MV-4-11 (cell line): ENCODE results near the gene NMBR.
"Not testable (repeated sequence)": the region's sequence is repeated elsewhere in the genome, so short reads cannot be mapped to it uniquely, and the experiment has no call there.

Experiments used
- DNase-seq: peaks from one replicate; lab custom pipeline; 2025; lab: John Stamatoyannopoulos, UW

NMBR gene

GRCh38 chr6:142146828-142147662, at the start of gene NMBR, which contains the start of gene VTA1:
NMBR (minus strand) TSS chr6:142147122; CDS start chr6:142088658, 58,464 bp downstream.
VTA1 (plus strand) TSS chr6:142147263; CDS start chr6:142147288, 25 bp downstream.
- peak; percentile 99 for DNase-seq

GRCh38 chr6:142195862-142196541, 49.1 kb upstream of the NMBR start:
- DNase-seq, result no peak

- DNase-seq, result no peak
These were observed 46.7 kb upstream of the NMBR start for GRCh38 chr6:142193621-142194020.

GRCh38 chr6:142192343-142192742, 45.4 kb upstream of the NMBR start:
- DNase-seq, result no peak

- no peak for DNase-seq
These were observed 42.1 kb upstream of the NMBR start for GRCh38 chr6:142189057-142189456.

GRCh38 chr6:142188341-142188740, 41.4 kb upstream of the NMBR start:
- DNase-seq, result not testable (repeated sequence)

GRCh38 chr6:142187209-142187608, 40.3 kb upstream of the NMBR start:
- DNase-seq, result no peak

- no peak for DNase-seq
These were observed 38.7 kb upstream of the NMBR start for GRCh38 chr6:142185641-142186040.

- DNase-seq, result peak; percentile 3
These were observed 37.4 kb upstream of the NMBR start for GRCh38 chr6:142184307-142184706.

GRCh38 chr6:142183351-142183750, 36.4 kb upstream of the NMBR start:
- DNase-seq, result peak; percentile 16

- DNase-seq, result no peak
These were observed 35.1 kb upstream of the NMBR start for GRCh38 chr6:142182004-142182403.

- no peak for DNase-seq
These were observed 31.2 kb upstream of the NMBR start for GRCh38 chr6:142178129-142178528.

- DNase-seq, result no peak
These were observed 27.8 kb upstream of the NMBR start for GRCh38 chr6:142174703-142175102.

GRCh38 chr6:142173980-142174379, 27.1 kb upstream of the NMBR start:
- DNase-seq, result no peak

GRCh38 chr6:142172758-142173157, 25.8 kb upstream of the NMBR start:
- DNase-seq, result no peak

- no peak for DNase-seq
These were observed 24.4 kb upstream of the NMBR start for GRCh38 chr6:142171351-142171750.

GRCh38 chr6:142167486-142167885, 20.6 kb upstream of the NMBR start:
- no peak for DNase-seq

GRCh38 chr6:142167071-142167470, 20.1 kb upstream of the NMBR start:
- no peak for DNase-seq

- DNase-seq, result no peak
These were observed 18.3 kb upstream of the NMBR start for GRCh38 chr6:142165227-142165626.

- DNase-seq, result no peak
These were observed 15.9 kb upstream of the NMBR start for GRCh38 chr6:142162780-142163179.

GRCh38 chr6:142156758-142157068, 9.8 kb upstream of the NMBR start:
- DNase-seq, result not testable (repeated sequence)

- DNase-seq, result peak; percentile 16
These were observed 9.2 kb upstream of the NMBR start for GRCh38 chr6:142155895-142156757.
